K562 (cell line): ENCODE results near the gene KIF12. TPM values are rescaled to one million over a fixed set of nuclear protein-coding genes. Genes with fewer than 3 reads are reported as not detected.

Experiments
- ATAC-seq: fragments of 200-7000 bp; cut with Tn5 transposase; 3 replicates; pipeline ENCODE4 v1.9.1; 2020; ENCODE audit warnings: moderate library complexity
- BruUV-seq: library from RNA; stranded (reverse); fragments of 400-500 nt; replicated peaks from 2 replicates; lab custom pipeline; 2021; lab: Mats Ljungman, UMichigan
- CTCF ChIA-PET: fragments of 300-600 bp; formaldehyde crosslinking; extraction: SDS; loops from one replicate; lab custom pipeline; 2021; ENCODE audit warnings: low intra/inter-chr PET ratio; lab: Yijun Ruan, JAX
- POLR2A ChIA-PET: fragments of 300-600, 350-650 bp; sonication (Branson Sonifier 250); formaldehyde crosslinking; extraction: SDS; loops from one replicate; lab custom pipeline; 2021; ENCODE audit warnings: antibody characterized with exemption, inconsistent platforms; lab: Yijun Ruan, JAX
- DNase-seq, 4 experiments: peaks; one replicate each; pipeline versions ENCODE4 v3.0.0 to v3.0.0-alpha.2; 2011 to 2018; ENCODE audit warnings: low spot score in 3 of 4, mixed read lengths in 3 of 4; ENCODE audit errors: extremely low read depth in 1 of 4
- FAIRE-seq: peaks from 2 replicates; lab custom pipeline; 2011; peaks lifted over from hg19 to GRCh38; lab: Jason Lieb, UNC
- H2AFZ ChIP-seq: 2 replicates; pipeline ENCODE4 v1.6.0; 2011; ENCODE audit warnings: low read depth, low read length, control low read depth, inconsistent platforms
- H3K27ac ChIP-seq: fragments of 200-600 bp; 3 replicates; pipeline ENCODE4 v1.8.0; 2011; ENCODE audit warnings: low read depth, mild to moderate bottlenecking, control low read depth, inconsistent platforms, low read length, moderate library complexity, mixed read lengths; ENCODE audit errors: extremely low read depth
- H3K27me3 ChIP-seq, 2 experiments: fragments of 300-600 bp in 1 of 2; 2 replicates in 1 of 2; 3 replicates in 1 of 2; pipeline versions ENCODE4 v1.6.0 to v1.8.0; 2011; ENCODE audit warnings: inconsistent platforms in 2 of 2, low read length in 2 of 2, mild to moderate bottlenecking in 1 of 2, mixed read lengths in 1 of 2, moderate library complexity in 1 of 2; ENCODE audit not compliant: control insufficient read depth in 2 of 2, insufficient read depth in 2 of 2
- H3K36me3 ChIP-seq: fragments of 300-600 bp; 3 replicates; pipeline ENCODE4 v1.8.0; 2011; ENCODE audit warnings: mild to moderate bottlenecking, low read length, inconsistent platforms; ENCODE audit not compliant: control insufficient read depth, insufficient read depth
- H3K4me1 ChIP-seq, 2 experiments: fragments of 200-600 bp in 1 of 2; replicated peaks in 1 of 2; 2 replicates in 1 of 2; 3 replicates in 1 of 2; pipeline versions ENCODE4 v1.5.1 to v1.8.0; 2011; ENCODE audit warnings: inconsistent platforms in 2 of 2, low read length in 2 of 2, mild to moderate bottlenecking in 1 of 2, mixed read lengths in 1 of 2, moderate library complexity in 1 of 2; ENCODE audit not compliant: control insufficient read depth in 2 of 2, insufficient read depth in 2 of 2
- H3K4me2 ChIP-seq: 2 replicates; pipeline ENCODE4 v1.6.1; 2011; ENCODE audit warnings: low read length, control low read depth, inconsistent platforms, mixed read lengths; ENCODE audit not compliant: insufficient read depth
- H3K4me3 ChIP-seq: fragments of 200-600 bp; sonication (generic), shearing (Covaris generic); 2 replicates; pipeline ENCODE4 v1.5.1; 2016; ENCODE audit warnings: control low read depth, inconsistent platforms
- H3K79me2 ChIP-seq: fragments of 200-600 bp; 3 replicates; pipeline ENCODE4 v1.8.0; 2011; ENCODE audit warnings: low read length, inconsistent platforms; ENCODE audit not compliant: control insufficient read depth, insufficient read depth
- H3K9ac ChIP-seq, 2 experiments: 2 replicates each; pipeline versions ENCODE4 v1.6.0 to v1.6.1; 2011; ENCODE audit warnings: low read depth in 2 of 2, low read length in 2 of 2, control low read depth in 1 of 2, inconsistent platforms in 1 of 2, mild to moderate bottlenecking in 1 of 2, mixed read lengths in 1 of 2; ENCODE audit not compliant: insufficient read depth in 1 of 2
- H3K9me1 ChIP-seq: one replicate; pipeline ENCODE4 v1.6.0; 2011; ENCODE audit warnings: inconsistent platforms, mild to moderate bottlenecking, low read length, moderate library complexity; ENCODE audit not compliant: control insufficient read depth, insufficient read depth
- H3K9me3 ChIP-seq: replicated peaks from 2 replicates; pipeline ENCODE4 v1.5.1; 2011; ENCODE audit warnings: low read depth, low read length, inconsistent platforms; ENCODE audit not compliant: control insufficient read depth, insufficient read depth
- H4K20me1 ChIP-seq: replicated peaks from 2 replicates; pipeline ENCODE4 v1.6.1; 2011; ENCODE audit warnings: low read length, inconsistent platforms, mixed read lengths; ENCODE audit not compliant: control insufficient read depth, insufficient read depth
- HMG20B ChIP-seq: fragments of 250-450 bp; sonication (Bioruptor Pico); IDR thresholded peaks from 2 replicates; pipeline ENCODE4 v1.5.0; 2021; ENCODE audit warnings: mild to moderate bottlenecking
- NCOR1 ChIP-seq: fragments of 450-650 bp; IDR thresholded peaks from 2 replicates; pipeline ENCODE4 v1.6.1; 2016; ENCODE audit warnings: mild to moderate bottlenecking, moderate library complexity
- NUFIP1 ChIP-seq: fragments of 450-650 bp; IDR thresholded peaks from 2 replicates; pipeline ENCODE4 v1.6.1; 2018; ENCODE audit not compliant: partially characterized antibody
- ZNF175 ChIP-seq: fragments of 200-800 bp; sonication (Bioruptor generic); IDR thresholded peaks from 2 replicates; pipeline ENCODE4 v1.6.1; 2016; ENCODE audit warnings: low read depth, mild to moderate bottlenecking, missing genetic modification characterization, missing compliant biosample characterization
- WGBS: fragments of 100-300 bp; shearing (Covaris generic); methylation state at CpG from one replicate; pipeline ENCODE4 v1.1.6; 2016; ENCODE audit warnings: low coverage, mixed read lengths; ENCODE audit not compliant: insufficient coverage; ENCODE audit errors: missing lambda C conversion rate; 5-methylcytosine and 5-hydroxymethylcytosine counted together
- in situ Hi-C: fragments of 300-500 bp; cut with MboI; formaldehyde crosslinking; loops from 4 replicates; pipeline ENCODE4 v1.15.0; 2018; ENCODE audit warnings: inconsistent platforms, mixed read lengths
- intact Hi-C: fragments of 100-400 bp; cut with micrococcal nuclease; formaldehyde crosslinking; loops from 2 replicates; pipeline ENCODE4 v1.14.2; 2022
- polyA plus RNA-seq, 8 experiments: library from polyadenylated mRNA; depleted of rRNA in 4 of 8; stranded (reverse) in 5 of 8; unstranded in 3 of 8; fragments of >200 nt; fragmentation: Nextera tagmentation in 2 of 8; fragmentation: Illumina TruSeq in 1 of 8; extraction: Ambion mirVana in 2 of 8; extraction: Trizol in 1 of 8; gene quantifications; 2 replicates each; pipeline versions ENCODE4 v1.2.1 to v1.2.3, GENCODE V29; 2011 to 2014; ENCODE audit warnings: inconsistent platforms in 1 of 8, missing spikeins in 1 of 8
- total RNA-seq, 7 experiments: library from RNA; depleted of rRNA in 6 of 7; stranded (reverse); fragments of >200 nt in 6 of 7; fragmentation: Illumina TruSeq in 2 of 7; extraction: Trizol in 2 of 7; gene quantifications; 2 replicates each; pipeline versions ENCODE4 v1.2.1 to v1.2.3, GENCODE V29; 2011 to 2021; ENCODE audit warnings: low replicate concordance in 1 of 7
- TF ChIP-seq, protein P1 (sequence below): fragments of 150-350 bp; IDR thresholded peaks from 2 replicates; pipeline ENCODE4 v1.6.1; 2014; ENCODE audit warnings: low read depth, mild to moderate bottlenecking, low read length, borderline replicate concordance

Gene KIF12
- total and polyA plus RNA-seq, 9 of the 15 experiments (the other 6 are each of a cell fraction or from before 2014, with no cell fraction given) = not detected

GRCh38 chr9:114141553-114142402, 42.7 kb upstream of the KIF12 start:
- POLR2A ChIA-PET = interaction anchor here (0.9 to 1.3 kb wide), 4 partner anchors 8 to 25 kb away, joined by 3 to 5 read pairs (median 4); no protein-coding TSS in a partner anchor
- DNase-seq = no peak
- H3K4me3 ChIP-seq = no peak overlapping the region

More at GRCh38 chr9:114141553-114142402, 42.7 kb upstream of the KIF12 start:
- H3K9ac ChIP-seq = no peak overlapping the region
- ATAC-seq = no peak
- TF ChIP-seq NUFIP1 (no peak), NCOR1 (no peak), HMG20B (no peak), ZNF175 (CRISPR knock-in tag) (no peak)
- TF ChIP-seq, protein P1, sequence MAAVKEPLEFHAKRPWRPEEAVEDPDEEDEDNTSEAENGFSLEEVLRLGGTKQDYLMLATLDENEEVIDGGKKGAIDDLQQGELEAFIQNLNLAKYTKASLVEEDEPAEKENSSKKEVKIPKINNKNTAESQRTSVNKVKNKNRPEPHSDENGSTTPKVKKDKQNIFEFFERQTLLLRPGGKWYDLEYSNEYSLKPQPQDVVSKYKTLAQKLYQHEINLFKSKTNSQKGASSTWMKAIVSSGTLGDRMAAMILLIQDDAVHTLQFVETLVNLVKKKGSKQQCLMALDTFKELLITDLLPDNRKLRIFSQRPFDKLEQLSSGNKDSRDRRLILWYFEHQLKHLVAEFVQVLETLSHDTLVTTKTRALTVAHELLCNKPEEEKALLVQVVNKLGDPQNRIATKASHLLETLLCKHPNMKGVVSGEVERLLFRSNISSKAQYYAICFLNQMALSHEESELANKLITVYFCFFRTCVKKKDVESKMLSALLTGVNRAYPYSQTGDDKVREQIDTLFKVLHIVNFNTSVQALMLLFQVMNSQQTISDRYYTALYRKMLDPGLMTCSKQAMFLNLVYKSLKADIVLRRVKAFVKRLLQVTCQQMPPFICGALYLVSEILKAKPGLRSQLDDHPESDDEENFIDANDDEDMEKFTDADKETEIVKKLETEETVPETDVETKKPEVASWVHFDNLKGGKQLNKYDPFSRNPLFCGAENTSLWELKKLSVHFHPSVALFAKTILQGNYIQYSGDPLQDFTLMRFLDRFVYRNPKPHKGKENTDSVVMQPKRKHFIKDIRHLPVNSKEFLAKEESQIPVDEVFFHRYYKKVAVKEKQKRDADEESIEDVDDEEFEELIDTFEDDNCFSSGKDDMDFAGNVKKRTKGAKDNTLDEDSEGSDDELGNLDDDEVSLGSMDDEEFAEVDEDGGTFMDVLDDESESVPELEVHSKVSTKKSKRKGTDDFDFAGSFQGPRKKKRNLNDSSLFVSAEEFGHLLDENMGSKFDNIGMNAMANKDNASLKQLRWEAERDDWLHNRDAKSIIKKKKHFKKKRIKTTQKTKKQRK = no peak
- no TSS peak for BruUV-seq
- H3K27ac ChIP-seq = no peak overlapping the region
- H3K9me3 ChIP-seq = no peaks in the 10 kb centered on the region
- WGBS = under 1% methylated on average over 7 of the region's 7 CpGs
- H3K9me1 ChIP-seq = no peaks in the 10 kb centered on the region
- intact Hi-C loops = no loop called here
- H2AFZ ChIP-seq = no peak overlapping the region
- CTCF ChIA-PET = no interaction called here
- no peaks in the 10 kb centered on the region for H3K36me3 ChIP-seq
- no peak for FAIRE-seq
- H4K20me1 ChIP-seq = 0 out of 2 replicates have a peak, but pooled peaks cover 3% of the 10 kb centered on the region
- no peaks in the 10 kb centered on the region for H3K4me1 ChIP-seq
- H3K27me3 ChIP-seq = peaks cover 7 to 41% of the 10 kb centered on the region in 2 experiments
- no peaks in the 10 kb centered on the region for H3K79me2 ChIP-seq
- in situ Hi-C loops = no loop called here
- no peak overlapping the region for H3K4me2 ChIP-seq
